Subcutaneous abdominal adipose tissue (tissue), 5 donors: Measurements from ENCODE around the gene ROBO2.

Source experiments
- H3K27ac ChIP-seq: one replicate; pipeline ENCODE4 v1.7.0; 2013; ENCODE audit warnings: low read depth, mild to moderate bottlenecking, inconsistent platforms, low read length, moderate library complexity
- H3K27me3 ChIP-seq, 5 donors: one replicate each; pipeline ENCODE4 v1.7.0; 2013; ENCODE audit warnings: low read length in 5 of 5, inconsistent platforms in 1 of 5; ENCODE audit not compliant: control insufficient read depth in 5 of 5, insufficient read depth in 4 of 5
- H3K36me3 ChIP-seq, 5 donors: one replicate each; pipeline ENCODE4 v1.7.0; 2013; ENCODE audit warnings: low read length in 5 of 5; ENCODE audit not compliant: control insufficient read depth in 5 of 5, insufficient read depth in 5 of 5
- H3K4me1 ChIP-seq, 5 donors: one replicate each; pipeline ENCODE4 v1.7.0; 2013; ENCODE audit warnings: low read length in 5 of 5, mild to moderate bottlenecking in 3 of 5, moderate library complexity in 1 of 5; ENCODE audit not compliant: control insufficient read depth in 5 of 5, insufficient read depth in 5 of 5
- H3K4me3 ChIP-seq, 5 donors: one replicate each; pipeline ENCODE4 v1.7.0; 2013; ENCODE audit warnings: low read length in 5 of 5, low read depth in 1 of 5
- H3K9ac ChIP-seq, 5 donors: one replicate each; pipeline ENCODE4 v1.7.0; 2013; ENCODE audit warnings: low read length in 5 of 5, mild to moderate bottlenecking in 4 of 5, moderate library complexity in 3 of 5
- H3K9me3 ChIP-seq, 5 donors: one replicate each; pipeline ENCODE4 v1.7.0; 2013; ENCODE audit warnings: low read length in 5 of 5; ENCODE audit not compliant: control insufficient read depth in 5 of 5
- donor health status: healthy.
- donor health status: healthy.
- donor health status: healthy.
- donor health status: healthy.
- donor health status: healthy.

ROBO2 gene

GRCh38 chr3:77313843-77314242, 273.9 kb downstream of the ROBO2 start:
- H3K4me1 ChIP-seq: no peaks in the 10 kb centered on the region
- no peak overlapping the region for H3K4me3 ChIP-seq
- H3K36me3 ChIP-seq: no peaks in the 10 kb centered on the region
- H3K27ac ChIP-seq: no peak overlapping the region
- H3K27me3 ChIP-seq: no peaks in the 10 kb centered on the region
- no peaks in the 10 kb centered on the region for H3K9me3 ChIP-seq
- H3K9ac ChIP-seq: no peak overlapping the region

DNA sequence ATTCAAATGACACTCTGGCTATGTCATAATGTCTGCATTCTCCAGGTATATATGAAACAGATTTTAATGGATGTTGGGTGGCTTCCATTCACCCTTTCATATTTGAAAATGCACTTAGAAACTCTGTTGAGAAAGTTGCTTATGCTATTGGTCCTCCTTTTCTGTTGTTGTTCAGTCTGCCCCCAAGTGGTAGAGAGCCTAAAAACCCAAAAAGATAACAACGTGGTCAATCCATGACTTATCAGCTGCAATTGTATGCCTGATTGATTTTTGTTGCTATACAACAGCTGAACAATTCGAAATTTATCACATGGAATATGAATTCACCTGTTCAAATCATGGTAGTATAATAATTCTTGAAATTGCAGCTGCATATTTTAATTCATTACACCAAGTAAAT, 279.8 kb downstream of the ROBO2 start:
- H3K36me3 ChIP-seq: no peaks in the 10 kb centered on the region

DNA sequence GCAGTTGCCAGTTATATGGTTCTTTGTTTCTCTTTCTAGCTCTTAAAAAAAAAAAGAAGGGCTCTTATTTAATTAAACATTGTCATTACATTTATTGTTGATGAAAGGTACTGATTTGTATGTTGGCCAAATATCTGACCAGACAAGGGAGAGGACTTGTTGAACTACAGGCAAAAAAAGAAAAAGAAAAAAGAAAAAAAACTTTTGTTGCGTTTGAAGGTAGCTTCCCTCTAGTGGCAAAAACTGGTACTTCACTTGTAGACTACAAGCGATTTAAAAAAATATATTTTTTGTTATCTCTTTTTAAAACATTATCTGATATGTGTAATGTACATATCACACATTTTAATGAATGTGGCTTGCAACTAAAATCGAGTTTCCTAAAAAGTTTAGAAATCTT, 280.6 kb downstream of the ROBO2 start:
- Histone ChIP-seq H3K36me3 (no peaks in the 10 kb centered on the region), H3K27ac (no peak overlapping the region), H3K9me3 (no peaks in the 10 kb centered on the region), H3K27me3 (no peaks in the 10 kb centered on the region), H3K9ac (no peak overlapping the region), H3K4me3 (peak overlapping the region in 2 of 5 donors; percentile 5 to 37), H3K4me1 (peaks cover 0 to 2% (median 0%) of the 10 kb centered on the region in 5 donors)

More for the DNA sequence above, 279.8 kb downstream of the ROBO2 start:
- Histone ChIP-seq H3K27me3 (no peaks in the 10 kb centered on the region), H3K4me3 (no peak overlapping the region), H3K9ac (no peak overlapping the region), H3K4me1 (peaks cover 0 to 2% (median 0%) of the 10 kb centered on the region in 5 donors), H3K9me3 (no peaks in the 10 kb centered on the region), H3K27ac (no peak overlapping the region)

DNA sequence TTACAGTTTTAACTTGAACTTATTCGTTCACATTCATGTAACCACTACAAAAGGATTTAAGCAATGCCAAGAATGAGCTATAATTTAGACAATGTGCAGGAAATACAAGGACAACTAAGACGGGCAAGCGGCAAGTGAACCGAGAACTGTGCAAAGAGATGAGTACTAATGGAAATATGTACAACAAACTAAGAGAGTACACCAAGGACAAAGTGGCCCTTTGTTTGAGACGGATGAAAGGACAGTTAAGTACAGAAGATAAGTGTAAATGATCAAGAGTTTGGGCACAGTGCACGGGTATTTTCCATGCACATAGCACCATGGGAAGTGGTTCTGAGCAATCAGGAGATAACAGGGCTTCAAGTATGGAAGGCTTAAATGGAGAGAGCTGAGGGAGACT, 281.7 kb downstream of the ROBO2 start:
- Histone ChIP-seq H3K9ac (no peak overlapping the region), H3K4me1 (peaks cover 0 to 2% (median 0%) of the 10 kb centered on the region in 5 donors), H3K36me3 (no peaks in the 10 kb centered on the region), H3K9me3 (no peaks in the 10 kb centered on the region), H3K27me3 (no peaks in the 10 kb centered on the region), H3K4me3 (no peak overlapping the region), H3K27ac (no peak overlapping the region)

- Histone ChIP-seq H3K4me3 (no peak overlapping the region), H3K9ac (no peak overlapping the region), H3K9me3 (no peaks in the 10 kb centered on the region), H3K27ac (no peak overlapping the region), H3K4me1 (peaks cover 0 to 8% (median 0%) of the 10 kb centered on the region in 5 donors), H3K27me3 (no peaks in the 10 kb centered on the region), H3K36me3 (no peaks in the 10 kb centered on the region)
Measured at GRCh38 chr3:77323626-77324025, 283.7 kb downstream of the ROBO2 start.

DNA sequence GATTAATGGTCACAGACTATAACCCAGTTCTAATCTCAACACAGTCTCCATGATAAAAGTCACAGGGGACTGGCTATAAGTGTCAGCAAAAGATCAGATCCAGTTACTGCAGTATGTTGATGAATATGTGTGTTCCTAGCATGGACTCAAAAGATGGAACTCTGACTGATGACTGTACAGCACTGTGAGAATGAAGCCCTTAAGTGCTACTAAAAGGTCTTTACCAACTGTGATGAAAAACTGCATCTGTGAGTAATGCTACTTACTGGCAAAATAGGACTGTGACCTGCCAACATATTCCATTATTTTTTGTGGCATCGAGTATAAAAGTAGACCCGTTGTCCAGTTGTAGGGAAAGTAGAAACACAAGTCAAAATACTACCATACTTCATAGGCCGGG, 284.2 kb downstream of the ROBO2 start:
- no peaks in the 10 kb centered on the region for H3K36me3 ChIP-seq
- peaks cover 0 to 8% (median 3%) of the 10 kb centered on the region in 5 donors for H3K4me1 ChIP-seq
- H3K27me3 ChIP-seq: no peaks in the 10 kb centered on the region
- H3K9me3 ChIP-seq: no peaks in the 10 kb centered on the region
- H3K4me3 ChIP-seq: no peak overlapping the region
- no peak overlapping the region for H3K27ac ChIP-seq
- no peak overlapping the region for H3K9ac ChIP-seq

DNA sequence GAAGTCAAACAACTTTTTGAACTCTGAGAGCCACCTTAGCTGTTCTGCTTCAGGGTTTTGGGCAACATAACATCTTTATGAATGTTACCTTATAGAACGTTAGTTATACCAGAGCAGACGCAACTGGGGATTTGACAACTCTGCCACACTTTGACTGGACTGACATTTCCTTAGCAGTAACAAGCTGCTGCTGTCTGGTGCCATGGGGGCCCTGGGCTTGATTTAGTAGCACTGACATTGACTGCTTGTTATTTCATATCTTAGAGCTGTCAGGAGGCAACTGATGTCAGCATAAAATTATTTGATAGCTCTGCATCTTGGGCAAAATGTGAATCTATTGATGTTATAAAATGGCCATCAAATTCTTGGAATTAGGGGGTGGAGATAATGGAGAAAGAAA, 285.4 kb downstream of the ROBO2 start:
- H3K4me3 ChIP-seq: no peak overlapping the region
- H3K4me1 ChIP-seq: peaks cover 0 to 14% (median 3%) of the 10 kb centered on the region in 5 donors
- H3K27me3 ChIP-seq: no peaks in the 10 kb centered on the region
- no peak overlapping the region for H3K9ac ChIP-seq
- no peaks in the 10 kb centered on the region for H3K9me3 ChIP-seq
- no peak overlapping the region for H3K27ac ChIP-seq
- H3K36me3 ChIP-seq: no peaks in the 10 kb centered on the region

GRCh38 chr3:77325702-77326101, 285.8 kb downstream of the ROBO2 start:
- Histone ChIP-seq H3K36me3 (no peaks in the 10 kb centered on the region), H3K27ac (no peak overlapping the region), H3K4me1 (peaks cover 0 to 14% (median 3%) of the 10 kb centered on the region in 5 donors), H3K9me3 (no peaks in the 10 kb centered on the region), H3K9ac (no peak overlapping the region), H3K4me3 (no peak overlapping the region), H3K27me3 (no peaks in the 10 kb centered on the region)

GRCh38 chr3:77326586-77326985, 286.7 kb downstream of the ROBO2 start:
- Histone ChIP-seq H3K9me3 (no peaks in the 10 kb centered on the region), H3K4me1 (peaks cover 0 to 14% (median 3%) of the 10 kb centered on the region in 5 donors), H3K36me3 (no peaks in the 10 kb centered on the region), H3K9ac (no peak overlapping the region), H3K4me3 (no peak overlapping the region), H3K27ac (no peak overlapping the region), H3K27me3 (no peaks in the 10 kb centered on the region)

DNA sequence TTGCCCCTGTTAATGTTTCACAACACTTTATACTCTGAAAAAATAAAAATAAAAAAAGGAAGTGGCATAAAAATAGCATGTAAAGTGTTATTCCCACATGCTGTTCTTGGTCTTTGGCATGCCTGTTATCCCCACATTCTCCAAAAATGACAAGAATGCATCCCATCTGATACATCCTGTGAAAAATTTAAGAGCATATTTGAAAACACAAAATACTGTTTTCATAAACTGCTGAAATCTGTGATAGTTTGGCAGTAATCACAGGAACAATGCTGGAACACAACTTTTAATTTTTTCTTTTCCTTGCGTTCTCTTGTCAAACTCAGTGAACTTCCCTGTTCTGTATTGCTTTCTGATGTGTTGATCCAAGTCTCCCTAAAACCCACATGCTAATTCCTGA, 288.8 kb downstream of the ROBO2 start:
- peaks cover 0 to 14% (median 3%) of the 10 kb centered on the region in 5 donors for H3K4me1 ChIP-seq
- no peak overlapping the region for H3K27ac ChIP-seq
- no peaks in the 10 kb centered on the region for H3K36me3 ChIP-seq
- no peaks in the 10 kb centered on the region for H3K9me3 ChIP-seq
- no peak overlapping the region for H3K9ac ChIP-seq
- no peak overlapping the region for H3K4me3 ChIP-seq
- H3K27me3 ChIP-seq: no peaks in the 10 kb centered on the region

DNA sequence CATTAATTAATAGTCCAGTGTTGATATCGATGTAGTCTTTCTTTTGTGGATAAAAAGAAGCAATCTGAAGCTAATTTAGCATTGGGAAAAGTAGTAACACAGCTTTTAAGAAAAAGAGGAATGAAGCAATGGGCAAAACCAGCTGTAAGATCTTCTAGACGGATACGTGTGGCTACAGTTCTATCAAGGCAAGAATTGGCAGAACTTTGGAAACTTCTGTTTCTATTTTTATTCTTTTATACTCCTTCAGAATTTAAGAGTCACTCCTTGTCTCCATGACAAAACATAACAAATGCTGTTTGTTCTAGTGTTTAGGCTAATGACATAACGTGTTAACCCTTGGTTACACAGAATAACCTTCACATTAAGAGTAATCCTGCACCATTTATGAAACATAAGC, 289.2 kb downstream of the ROBO2 start:
- peaks cover 0 to 14% (median 3%) of the 10 kb centered on the region in 5 donors for H3K4me1 ChIP-seq
- no peak overlapping the region for H3K9ac ChIP-seq
- no peak overlapping the region for H3K27ac ChIP-seq
- H3K9me3 ChIP-seq: no peaks in the 10 kb centered on the region
- no peak overlapping the region for H3K4me3 ChIP-seq
- H3K27me3 ChIP-seq: no peaks in the 10 kb centered on the region
- no peaks in the 10 kb centered on the region for H3K36me3 ChIP-seq
